WTC11 (cell line): Measurements from ENCODE around the gene GRIK2. TPM values are rescaled to one million over a fixed set of nuclear protein-coding genes. Genes with fewer than 3 reads are reported as not detected.

Source experiments
- ATAC-seq: fragments of 200-7000 bp; cut with Tn5 transposase; 2 replicates; pipeline ENCODE4 v1.10.0; 2021; ENCODE audit warnings: mild to moderate bottlenecking, moderate library complexity
- CTCF ChIA-PET: fragments of 300-600 bp; sonication (Branson Sonifier 250); formaldehyde crosslinking; loops from one replicate; lab custom pipeline; 2021; ENCODE audit warnings: antibody characterized with exemption; lab: Charles Lee
- POLR2A ChIA-PET: fragments of 350-600 bp; sonication (Branson Sonifier 250); formaldehyde crosslinking; loops from one replicate; lab custom pipeline; 2021; ENCODE audit warnings: antibody characterized with exemption; lab: Charles Lee
- DNase-seq: peaks from one replicate; pipeline ENCODE4 v3.0.0; 2021; ENCODE audit warnings: low spot score
- H3K27ac Mint-ChIP-seq: 2 replicates; pipeline ENCODE4 v1.8.0; 2021; ENCODE audit warnings: mixed read lengths
- H3K27me3 Mint-ChIP-seq: 2 replicates; pipeline ENCODE4 v1.8.0; 2021; ENCODE audit warnings: low read depth, mild to moderate bottlenecking, moderate library complexity, mixed read lengths
- H3K36me3 Mint-ChIP-seq: 2 replicates; pipeline ENCODE4 v1.8.0; 2021; ENCODE audit warnings: mixed read lengths
- H3K4me1 Mint-ChIP-seq: 2 replicates; pipeline ENCODE4 v1.8.0; 2022; ENCODE audit warnings: mixed read lengths
- H3K4me3 Mint-ChIP-seq: 2 replicates; pipeline ENCODE4 v1.8.0; 2021; ENCODE audit warnings: mild to moderate bottlenecking, moderate library complexity, mixed read lengths
- H3K9me3 Mint-ChIP-seq: 2 replicates; pipeline ENCODE4 v1.8.0; 2021; ENCODE audit warnings: mixed read lengths
- ARID4B ChIP-seq: sonication (generic); formaldehyde crosslinking; IDR thresholded peaks from 2 replicates; pipeline ENCODE4 v1.8.0; 2023; ENCODE audit warnings: missing genetic modification reagents, mild to moderate bottlenecking, borderline replicate concordance
- ATF1 ChIP-seq: sonication (generic); formaldehyde crosslinking; IDR thresholded peaks from 2 replicates; pipeline ENCODE4 v1.8.1; 2023; ENCODE audit warnings: mild to moderate bottlenecking, moderate library complexity, missing genetic modification reagents
- CREM ChIP-seq: sonication (generic); formaldehyde crosslinking; IDR thresholded peaks from 2 replicates; pipeline ENCODE4 v1.8.1; 2022; ENCODE audit warnings: mild to moderate bottlenecking, missing genetic modification reagents, moderate library complexity
- CTCF ChIP-seq: fragments of 200-600 bp; IDR thresholded peaks from 2 replicates; pipeline ENCODE4 v1.8.0; 2022; ENCODE audit warnings: antibody characterized with exemption
- E2F1 ChIP-seq: sonication (generic); formaldehyde crosslinking; IDR thresholded peaks from 2 replicates; pipeline ENCODE4 v1.8.0; 2022; ENCODE audit warnings: mild to moderate bottlenecking, missing genetic modification reagents
- ERG ChIP-seq: fragments of 250-450 bp; sonication (Bioruptor Pico); IDR thresholded peaks from 2 replicates; pipeline ENCODE4 v1.8.0; 2021; ENCODE audit warnings: mild to moderate bottlenecking
- FOXJ3 ChIP-seq: sonication (generic); formaldehyde crosslinking; IDR thresholded peaks from 2 replicates; pipeline ENCODE4 v1.9.0; 2021; ENCODE audit warnings: missing genetic modification reagents, mild to moderate bottlenecking, borderline replicate concordance
- GTF2I ChIP-seq: fragments of 250-450 bp; sonication (Bioruptor Pico); conservative IDR thresholded peaks from 2 replicates; pipeline ENCODE4 v1.4.0; 2021; ENCODE audit warnings: mild to moderate bottlenecking
- HMGXB4 ChIP-seq: sonication (generic); formaldehyde crosslinking; IDR thresholded peaks from 2 replicates; pipeline ENCODE4 v1.8.1; 2023; ENCODE audit warnings: mild to moderate bottlenecking, moderate library complexity, missing genetic modification reagents
- IRF1 ChIP-seq: sonication (generic); formaldehyde crosslinking; IDR thresholded peaks from 2 replicates; pipeline ENCODE4 v1.8.0; 2023; ENCODE audit warnings: missing genetic modification reagents
- MLX ChIP-seq: sonication (generic); formaldehyde crosslinking; IDR thresholded peaks from 2 replicates; pipeline ENCODE4 v1.8.1; 2023; ENCODE audit warnings: mild to moderate bottlenecking, missing genetic modification reagents, moderate library complexity
- OVOL2 ChIP-seq: fragments of 250-450 bp; sonication (Bioruptor Pico); IDR thresholded peaks from 2 replicates; pipeline ENCODE4 v1.9.0; 2021; ENCODE audit warnings: mild to moderate bottlenecking, borderline replicate concordance
- SMAD4 ChIP-seq: sonication (generic); formaldehyde crosslinking; IDR thresholded peaks from 2 replicates; pipeline ENCODE4 v1.8.0; 2022; ENCODE audit warnings: mild to moderate bottlenecking, missing genetic modification reagents
- SOX15 ChIP-seq: fragments of 250-450 bp; sonication (Bioruptor Pico); IDR thresholded peaks from 2 replicates; pipeline ENCODE4 v1.9.0; 2021; ENCODE audit warnings: mild to moderate bottlenecking
- TCF7 ChIP-seq: sonication (generic); formaldehyde crosslinking; IDR thresholded peaks from 2 replicates; pipeline ENCODE4 v1.8.0; 2022; ENCODE audit warnings: mild to moderate bottlenecking, low read depth, missing genetic modification reagents, moderate library complexity
- TP53 ChIP-seq: sonication (generic); formaldehyde crosslinking; IDR thresholded peaks from 2 replicates; pipeline ENCODE4 v1.8.1; 2023; ENCODE audit warnings: mild to moderate bottlenecking, missing genetic modification reagents
- ZBTB21 ChIP-seq: sonication (generic); formaldehyde crosslinking; IDR thresholded peaks from 2 replicates; pipeline ENCODE4 v1.8.1; 2023; ENCODE audit warnings: mild to moderate bottlenecking, missing genetic modification reagents, borderline replicate concordance
- ZNF281 ChIP-seq: sonication (generic); formaldehyde crosslinking; IDR thresholded peaks from 2 replicates; pipeline ENCODE4 v1.8.0; 2023; ENCODE audit warnings: mild to moderate bottlenecking, missing genetic modification reagents
- ZNF512 ChIP-seq: sonication (generic); formaldehyde crosslinking; IDR thresholded peaks from 2 replicates; pipeline ENCODE4 v1.8.1; 2022; ENCODE audit warnings: missing genetic modification reagents, borderline replicate concordance
- total RNA-seq: library from RNA; stranded (reverse); gene quantifications from 3 replicates; pipeline ENCODE4 v1.2.3, GENCODE V29; 2021

Gene GRIK2
- total RNA-seq, 1 experiment from 2014 or later, result 2.7 TPM

- no peak for TF ChIP-seq MLX (CRISPR knock-in tag)
- TF ChIP-seq ARID4B (CRISPR knock-in tag), result no peak
- no peak for TF ChIP-seq SOX15 (CRISPR knock-in tag)
- TF ChIP-seq FOXJ3 (CRISPR knock-in tag), result no peak
- no peak for TF ChIP-seq GTF2I (CRISPR knock-in tag)
- no peak for TF ChIP-seq HMGXB4 (CRISPR knock-in tag)
- no peak for TF ChIP-seq E2F1 (CRISPR knock-in tag)
- TF ChIP-seq ATF1 (CRISPR knock-in tag), result no peak
Measured at GRCh38 chr6:101784094-101784493, 390.6 kb downstream of the GRIK2 start (continued).

GRCh38 chr6:101799531-101799930 is 406.0 kb downstream of the GRIK2 start:
- Mint-ChIP-seq H3K4me3 (no peak overlapping the region), H3K27me3 (no peaks in the 10 kb centered on the region; the same call in 1 of the 2 replicates), H3K9me3 (peaks cover 10% of the 10 kb centered on the region), H3K36me3 (peaks cover 9% of the 10 kb centered on the region), H3K4me1 (peaks cover 17% of the 10 kb centered on the region), H3K27ac (no peak overlapping the region; the same call in 1 of the 2 replicates)
- ChIA-PET POLR2A (no interaction called here), CTCF (no interaction called here)
- DNase-seq, result no peak
- no peak for ATAC-seq
- TF ChIP-seq TCF7, result no peak
- TF ChIP-seq IRF1, result no peak
- no peak for TF ChIP-seq ZNF281 (CRISPR knock-in tag)
- no peak for TF ChIP-seq MLX (CRISPR knock-in tag)
- no peak for TF ChIP-seq ZBTB21
- TF ChIP-seq CREM, result no peak
- TF ChIP-seq SMAD4, result no peak
- no peak for TF ChIP-seq ERG
- no peak for TF ChIP-seq ZNF512 (CRISPR knock-in tag)
- no peak for TF ChIP-seq CTCF
- TF ChIP-seq TP53 (CRISPR knock-in tag), result no peak
- no peak for TF ChIP-seq OVOL2 (CRISPR knock-in tag)
